Measurements from ENCODE around the gene GTF2I. TPM values are rescaled to one million over a fixed set of nuclear protein-coding genes. Genes with fewer than 3 reads are reported as not detected.
"Not testable (repeated sequence)": the region's sequence is repeated elsewhere in the genome, so short reads cannot be mapped to it uniquely, and the experiment has no call there.

Gene GTF2I
- total RNA-seq, 1 experiment from 2014 or later = 357 TPM

DNA sequence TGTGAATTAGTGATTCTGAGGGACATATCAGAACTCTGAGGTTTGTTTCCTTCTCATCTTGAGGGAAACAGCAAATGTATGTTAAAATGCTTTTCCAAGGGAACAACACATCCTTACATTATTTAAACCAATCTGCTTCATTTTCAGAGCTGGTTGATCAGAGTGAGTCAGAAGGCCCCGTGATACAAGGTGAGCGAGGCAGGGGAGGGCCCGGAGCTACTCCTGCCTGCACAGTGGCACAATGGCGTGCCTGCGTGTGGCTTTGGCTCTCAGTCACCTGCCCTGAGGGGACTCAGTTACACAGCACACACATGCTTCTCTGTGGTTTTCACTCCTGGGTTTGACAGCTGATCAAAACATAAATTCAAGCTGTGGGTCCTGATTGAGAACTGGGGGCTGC, 99.2 kb downstream of the GTF2I start:
- H3K14ac ChIP-seq (ENCODE audit: insufficient read depth, low read length); H2BK15ac ChIP-seq (ENCODE audit: low read depth, low read length); H2AK5ac ChIP-seq (ENCODE audit: insufficient read length, low read length); H3T11ph ChIP-seq (ENCODE audit: low read length); H3K4me2 ChIP-seq (ENCODE audit: insufficient read depth, insufficient read length, low read length); H3K27ac Mint-ChIP-seq; H3K23ac ChIP-seq (ENCODE audit: insufficient read length, low read depth, low read length); H3K27ac ChIP-seq (ENCODE audit: insufficient read length, low read depth, low read length); H3K4me1 Mint-ChIP-seq; H3K23me2 ChIP-seq (ENCODE audit: insufficient read length, low read depth, low read length, poor library complexity, severe bottlenecking); DNase-seq; H3K9me3 ChIP-seq (ENCODE audit: control insufficient read depth, low read depth, low read length); H4K8ac ChIP-seq (replicated peaks; ENCODE audit: insufficient read length, low read depth, low read length); H3K4ac ChIP-seq (ENCODE audit: low read depth, low read length); H4K20me1 ChIP-seq (ENCODE audit: control insufficient read depth, insufficient read depth, insufficient read length); H3K9ac ChIP-seq (ENCODE audit: extremely low read depth, insufficient read length, low read length); H3K9me3 Mint-ChIP-seq; H3K4me3 Mint-ChIP-seq; H2BK5ac ChIP-seq (ENCODE audit: insufficient read length, low read length); H4K91ac ChIP-seq (ENCODE audit: insufficient read length, low read depth, low read length); H3K4me1 ChIP-seq (ENCODE audit: insufficient read depth, low read length); H3K79me2 ChIP-seq (ENCODE audit: insufficient read depth, low read length); H2BK20ac ChIP-seq (ENCODE audit: low read depth, low read length, poor library complexity, severe bottlenecking); H3K27me3 ChIP-seq (ENCODE audit: insufficient read depth, low read length); H3K79me1 ChIP-seq (ENCODE audit: insufficient read depth, low read depth, low read length, poor library complexity, severe bottlenecking); H4K5ac ChIP-seq (ENCODE audit: insufficient read length, low read depth, low read length); H3K36me3 Mint-ChIP-seq (ENCODE audit: insufficient read depth in 1 of 3, low read depth in 3 of 3); H2BK12ac ChIP-seq (ENCODE audit: insufficient read length, low read depth, low read length); H3K27me3 Mint-ChIP-seq (ENCODE audit: low read depth); H2AFZ ChIP-seq (ENCODE audit: low read length); H3K56ac ChIP-seq (ENCODE audit: insufficient read length, low read depth, low read length); H2BK120ac ChIP-seq (ENCODE audit: low read depth, low read length, poor library complexity, severe bottlenecking); H3K18ac ChIP-seq (ENCODE audit: insufficient read length, low read depth, low read length): not testable (repeated sequence)
- no CpG with 5 or more reads among the region's 5 CpGs for WGBS (ENCODE audit: extremely low coverage, insufficient read length, low lambda C conversion rate)

DNA sequence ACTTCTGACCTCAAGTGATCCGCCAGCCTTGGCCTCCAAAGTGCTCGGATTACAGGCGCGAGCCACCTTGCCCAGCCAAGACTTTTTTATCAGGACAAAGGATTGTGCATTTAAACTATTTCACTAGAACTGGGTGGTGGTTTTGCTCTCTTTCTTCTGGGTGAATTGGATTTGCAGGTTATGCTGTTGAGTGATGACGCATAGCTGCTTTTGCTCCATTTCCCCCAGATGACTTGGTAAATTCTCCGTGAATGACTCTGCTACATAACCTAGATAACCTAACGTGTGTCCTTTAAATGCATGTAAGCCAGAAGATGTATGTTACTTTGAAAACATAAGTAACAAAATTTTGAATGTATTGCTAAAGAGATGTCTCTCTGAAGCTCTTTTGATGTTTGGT, 100.8 kb downstream of the GTF2I start:
- not testable (repeated sequence) for H3K4me3 Mint-ChIP-seq; H3K4ac ChIP-seq (ENCODE audit: low read depth, low read length); H3K14ac ChIP-seq (ENCODE audit: insufficient read depth, low read length); H3K18ac ChIP-seq (ENCODE audit: insufficient read length, low read depth, low read length); H3K27me3 Mint-ChIP-seq (ENCODE audit: low read depth); H2BK120ac ChIP-seq (ENCODE audit: low read depth, low read length, poor library complexity, severe bottlenecking); H3K9me3 ChIP-seq (ENCODE audit: control insufficient read depth, low read depth, low read length); H3K27ac ChIP-seq (ENCODE audit: insufficient read length, low read depth, low read length); H2AK5ac ChIP-seq (ENCODE audit: insufficient read length, low read length); H3K27ac Mint-ChIP-seq; H4K5ac ChIP-seq (ENCODE audit: insufficient read length, low read depth, low read length); DNase-seq; H3K79me1 ChIP-seq (ENCODE audit: insufficient read depth, low read depth, low read length, poor library complexity, severe bottlenecking); H2BK12ac ChIP-seq (ENCODE audit: insufficient read length, low read depth, low read length); H3K79me2 ChIP-seq (ENCODE audit: insufficient read depth, low read length); H3K23me2 ChIP-seq (ENCODE audit: insufficient read length, low read depth, low read length, poor library complexity, severe bottlenecking); H2BK20ac ChIP-seq (ENCODE audit: low read depth, low read length, poor library complexity, severe bottlenecking); H3K36me3 Mint-ChIP-seq (ENCODE audit: insufficient read depth in 1 of 3, low read depth in 3 of 3); H3K23ac ChIP-seq (ENCODE audit: insufficient read length, low read depth, low read length); H3K27me3 ChIP-seq (ENCODE audit: insufficient read depth, low read length); H2BK15ac ChIP-seq (ENCODE audit: low read depth, low read length); H2AFZ ChIP-seq (ENCODE audit: low read length); H3K4me2 ChIP-seq (ENCODE audit: insufficient read depth, insufficient read length, low read length); H2BK5ac ChIP-seq (ENCODE audit: insufficient read length, low read length); H4K20me1 ChIP-seq (ENCODE audit: control insufficient read depth, insufficient read depth, insufficient read length); H3K9ac ChIP-seq (ENCODE audit: extremely low read depth, insufficient read length, low read length); H3K4me1 ChIP-seq (ENCODE audit: insufficient read depth, low read length); H4K8ac ChIP-seq (replicated peaks; ENCODE audit: insufficient read length, low read depth, low read length); H3K56ac ChIP-seq (ENCODE audit: insufficient read length, low read depth, low read length); H4K91ac ChIP-seq (ENCODE audit: insufficient read length, low read depth, low read length); H3K4me1 Mint-ChIP-seq; H3T11ph ChIP-seq (ENCODE audit: low read length); H3K9me3 Mint-ChIP-seq
- WGBS (ENCODE audit: extremely low coverage, insufficient read length, low lambda C conversion rate) = no CpG with 5 or more reads among the region's 7 CpGs

Measured in H9 (cell line).